ENCODE data around the gene LSM2. TPM values are rescaled to one million over a fixed set of nuclear protein-coding genes. Genes with fewer than 3 reads are reported as not detected.

Gene LSM2
- total and polyA plus RNA-seq, 9 of the 15 experiments (the other 6 are each of a cell fraction or from before 2014, with no cell fraction given): 154 to 407 (median 223) TPM

DNA sequence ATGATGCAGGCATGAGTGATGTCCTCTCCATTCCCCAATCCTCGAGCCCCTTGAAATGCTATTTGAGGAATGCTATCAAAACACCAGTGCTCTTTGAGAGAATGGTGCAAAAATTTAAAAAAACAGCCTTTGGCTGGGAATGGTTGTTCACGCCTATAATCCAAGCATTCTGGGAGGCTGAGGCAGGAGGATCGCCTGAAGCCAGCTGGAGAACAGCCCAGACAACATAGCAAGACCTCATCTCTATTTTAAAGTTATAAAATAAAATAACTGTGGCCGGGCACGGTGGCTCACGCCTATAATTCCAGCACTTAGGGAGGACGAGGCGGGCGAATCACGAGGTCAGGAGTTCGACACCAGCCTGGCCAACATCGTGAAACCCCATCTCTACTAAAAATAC is 7.0 kb downstream of the LSM2 start:
- H2AFZ ChIP-seq (ENCODE audit: low read depth, low read length): no peak overlapping the region
- intact Hi-C loops (cut with micrococcal nuclease): no loop called here
- ChIA-PET POLR2A (interaction anchor here (1.4 to 2.7 kb wide), 3 partner anchors 14 to 39 kb away, joined by 3 to 22 read pairs (median 6); partner anchors contain the start of genes HSPA1A and HSPA1L), CTCF (ENCODE audit: low intra/inter-chr PET ratio) (interaction anchor here (0.6 kb wide), 1 partner anchor 66 kb away, joined by 3 read pairs; no protein-coding TSS in a partner anchor)
- no peak for FAIRE-seq
- H3K27me3 ChIP-seq (ENCODE audit: control insufficient read depth in 2 of 2, insufficient read depth in 2 of 2, low read length in 2 of 2): no peaks in the 10 kb centered on the region
- H3K4me2 ChIP-seq (ENCODE audit: insufficient read depth, low read length): no peak overlapping the region
- H3K4me1 ChIP-seq (replicated peaks in 1 of 2; ENCODE audit: control insufficient read depth in 2 of 2, insufficient read depth in 2 of 2, low read length in 2 of 2): peaks cover 4 to 19% of the 10 kb centered on the region in 2 experiments; a peak in 2 of 5 replicates
- no peak for ATAC-seq
- no peak overlapping the region for H3K4me3 ChIP-seq
- no TSS peak for BruUV-seq (replicated peaks)
- no peaks in the 10 kb centered on the region for H3K9me1 ChIP-seq (ENCODE audit: control insufficient read depth, insufficient read depth, low read length)
- H3K9me3 ChIP-seq (replicated peaks; ENCODE audit: control insufficient read depth, insufficient read depth, low read depth, low read length): no peaks in the 10 kb centered on the region
- peaks cover 67% of the 10 kb centered on the region for H3K36me3 ChIP-seq (ENCODE audit: control insufficient read depth, insufficient read depth, low read length)
- no peak for DNase-seq (ENCODE audit: extremely low read depth in 1 of 4, low spot score in 3 of 4)
- no peaks in the 10 kb centered on the region for H4K20me1 ChIP-seq (replicated peaks; ENCODE audit: control insufficient read depth, insufficient read depth, low read length)
- in situ Hi-C loops (cut with MboI): no loop called here
- WGBS (ENCODE audit: insufficient coverage, low coverage, missing lambda C conversion rate): 96% methylated on average over 12 of the region's 12 CpGs
- no peak overlapping the region for H3K27ac ChIP-seq (ENCODE audit: extremely low read depth, low read depth, low read length)
- H3K79me2 ChIP-seq (ENCODE audit: control insufficient read depth, insufficient read depth, low read length): peaks cover 39% of the 10 kb centered on the region
- H3K9ac ChIP-seq (ENCODE audit: insufficient read depth in 1 of 2, low read depth in 2 of 2, low read length in 2 of 2): no peak overlapping the region
- no peak for TF ChIP-seq TAF9B (IDR thresholded peaks at IDR 0.05; ENCODE audit: partially characterized antibody)
- no peak for TF ChIP-seq HCFC1 (IDR thresholded peaks at IDR 0.05; ENCODE audit: low read depth, low read length)
- no peak for TF ChIP-seq RAD21 (CRISPR knock-in tag; conservative IDR thresholded peaks at IDR 0.05 in 1 of 2, IDR thresholded peaks at IDR 0.05 in 1 of 2)
- TF ChIP-seq, protein P1, sequence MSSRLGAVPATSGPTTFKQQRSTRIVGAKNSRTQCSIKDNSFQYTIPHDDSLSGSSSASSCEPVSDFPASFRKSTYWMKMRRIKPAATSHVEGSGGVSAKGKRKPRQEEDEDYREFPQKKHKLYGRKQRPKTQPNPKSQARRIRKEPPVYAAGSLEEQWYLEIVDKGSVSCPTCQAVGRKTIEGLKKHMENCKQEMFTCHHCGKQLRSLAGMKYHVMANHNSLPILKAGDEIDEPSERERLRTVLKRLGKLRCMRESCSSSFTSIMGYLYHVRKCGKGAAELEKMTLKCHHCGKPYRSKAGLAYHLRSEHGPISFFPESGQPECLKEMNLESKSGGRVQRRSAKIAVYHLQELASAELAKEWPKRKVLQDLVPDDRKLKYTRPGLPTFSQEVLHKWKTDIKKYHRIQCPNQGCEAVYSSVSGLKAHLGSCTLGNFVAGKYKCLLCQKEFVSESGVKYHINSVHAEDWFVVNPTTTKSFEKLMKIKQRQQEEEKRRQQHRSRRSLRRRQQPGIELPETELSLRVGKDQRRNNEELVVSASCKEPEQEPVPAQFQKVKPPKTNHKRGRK (tag; IDR thresholded peaks at IDR 0.05): no peak
- TF ChIP-seq, protein P2, sequence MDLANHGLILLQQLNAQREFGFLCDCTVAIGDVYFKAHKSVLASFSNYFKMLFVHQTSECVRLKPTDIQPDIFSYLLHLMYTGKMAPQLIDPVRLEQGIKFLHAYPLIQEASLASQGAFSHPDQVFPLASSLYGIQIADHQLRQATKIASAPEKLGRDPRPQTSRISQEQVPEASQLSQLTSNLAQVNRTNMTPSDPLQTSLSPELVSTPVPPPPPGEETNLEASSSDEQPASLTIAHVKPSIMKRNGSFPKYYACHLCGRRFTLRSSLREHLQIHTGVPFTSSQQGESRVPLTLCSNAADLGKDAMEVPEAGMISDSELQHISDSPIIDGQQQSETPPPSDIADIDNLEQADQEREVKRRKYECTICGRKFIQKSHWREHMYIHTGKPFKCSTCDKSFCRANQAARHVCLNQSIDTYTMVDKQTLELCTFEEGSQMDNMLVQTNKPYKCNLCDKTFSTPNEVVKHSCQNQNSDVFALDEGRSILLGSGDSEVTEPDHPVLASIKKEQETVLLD (IDR thresholded peaks at IDR 0.05): no peak
- TF ChIP-seq DIDO1 (tag; IDR thresholded peaks at IDR 0.05; ENCODE audit: low read depth): no peak
- TF ChIP-seq, protein P3, sequence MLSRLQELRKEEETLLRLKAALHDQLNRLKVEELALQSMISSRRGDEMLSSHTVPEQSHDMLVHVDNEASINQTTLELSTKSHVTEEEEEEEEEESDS (CRISPR knock-in tag; IDR thresholded peaks at IDR 0.05): no peak
- TF ChIP-seq, protein P4, sequence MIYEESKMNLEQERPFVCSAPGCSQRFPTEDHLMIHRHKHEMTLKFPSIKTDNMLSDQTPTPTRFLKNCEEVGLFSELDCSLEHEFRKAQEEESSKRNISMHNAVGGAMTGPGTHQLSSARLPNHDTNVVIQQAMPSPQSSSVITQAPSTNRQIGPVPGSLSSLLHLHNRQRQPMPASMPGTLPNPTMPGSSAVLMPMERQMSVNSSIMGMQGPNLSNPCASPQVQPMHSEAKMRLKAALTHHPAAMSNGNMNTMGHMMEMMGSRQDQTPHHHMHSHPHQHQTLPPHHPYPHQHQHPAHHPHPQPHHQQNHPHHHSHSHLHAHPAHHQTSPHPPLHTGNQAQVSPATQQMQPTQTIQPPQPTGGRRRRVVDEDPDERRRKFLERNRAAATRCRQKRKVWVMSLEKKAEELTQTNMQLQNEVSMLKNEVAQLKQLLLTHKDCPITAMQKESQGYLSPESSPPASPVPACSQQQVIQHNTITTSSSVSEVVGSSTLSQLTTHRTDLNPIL (CRISPR knock-in tag; IDR thresholded peaks at IDR 0.05): no peak
- TF ChIP-seq POU5F1 (IDR thresholded peaks at IDR 0.05; ENCODE audit: borderline replicate concordance, low read depth, low read length, partially characterized antibody): no peak
- TF ChIP-seq, protein P5, sequence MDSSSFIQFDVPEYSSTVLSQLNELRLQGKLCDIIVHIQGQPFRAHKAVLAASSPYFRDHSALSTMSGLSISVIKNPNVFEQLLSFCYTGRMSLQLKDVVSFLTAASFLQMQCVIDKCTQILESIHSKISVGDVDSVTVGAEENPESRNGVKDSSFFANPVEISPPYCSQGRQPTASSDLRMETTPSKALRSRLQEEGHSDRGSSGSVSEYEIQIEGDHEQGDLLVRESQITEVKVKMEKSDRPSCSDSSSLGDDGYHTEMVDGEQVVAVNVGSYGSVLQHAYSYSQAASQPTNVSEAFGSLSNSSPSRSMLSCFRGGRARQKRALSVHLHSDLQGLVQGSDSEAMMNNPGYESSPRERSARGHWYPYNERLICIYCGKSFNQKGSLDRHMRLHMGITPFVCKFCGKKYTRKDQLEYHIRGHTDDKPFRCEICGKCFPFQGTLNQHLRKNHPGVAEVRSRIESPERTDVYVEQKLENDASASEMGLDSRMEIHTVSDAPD (CRISPR knock-in tag; IDR thresholded peaks at IDR 0.05): no peak
- TF ChIP-seq ZNF263 (CRISPR knock-in tag; IDR thresholded peaks at IDR 0.05; ENCODE audit: borderline replicate concordance): no peak
- TF ChIP-seq, protein P6, sequence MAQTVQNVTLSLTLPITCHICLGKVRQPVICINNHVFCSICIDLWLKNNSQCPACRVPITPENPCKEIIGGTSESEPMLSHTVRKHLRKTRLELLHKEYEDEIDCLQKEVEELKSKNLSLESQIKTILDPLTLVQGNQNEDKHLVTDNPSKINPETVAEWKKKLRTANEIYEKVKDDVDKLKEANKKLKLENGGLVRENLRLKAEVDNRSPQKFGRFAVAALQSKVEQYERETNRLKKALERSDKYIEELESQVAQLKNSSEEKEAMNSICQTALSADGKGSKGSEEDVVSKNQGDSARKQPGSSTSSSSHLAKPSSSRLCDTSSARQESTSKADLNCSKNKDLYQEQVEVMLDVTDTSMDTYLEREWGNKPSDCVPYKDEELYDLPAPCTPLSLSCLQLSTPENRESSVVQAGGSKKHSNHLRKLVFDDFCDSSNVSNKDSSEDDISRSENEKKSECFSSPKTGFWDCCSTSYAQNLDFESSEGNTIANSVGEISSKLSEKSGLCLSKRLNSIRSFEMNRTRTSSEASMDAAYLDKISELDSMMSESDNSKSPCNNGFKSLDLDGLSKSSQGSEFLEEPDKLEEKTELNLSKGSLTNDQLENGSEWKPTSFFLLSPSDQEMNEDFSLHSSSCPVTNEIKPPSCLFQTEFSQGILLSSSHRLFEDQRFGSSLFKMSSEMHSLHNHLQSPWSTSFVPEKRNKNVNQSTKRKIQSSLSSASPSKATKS (CRISPR knock-in tag; IDR thresholded peaks at IDR 0.05): no peak
- TF ChIP-seq ETV6 (IDR thresholded peaks at IDR 0.05; ENCODE audit: borderline replicate concordance in 1 of 2, low read depth in 2 of 2, low read length in 1 of 2): no peak
- no peak for TF ChIP-seq ETV6 (CRISPR knock-in tag; IDR thresholded peaks at IDR 0.05; ENCODE audit: borderline replicate concordance)
